IPS-18c (cell line): ENCODE results near the gene TNNT2.

ENCODE experiments used
- H3K4me3 ChIP-seq: 2 replicates; pipeline ENCODE4 v1.7.0; 2013; ENCODE audit warnings: low read depth, mild to moderate bottlenecking, low read length, moderate library complexity; ENCODE audit not compliant: insufficient read depth
- H3K9me3 ChIP-seq: one replicate; pipeline ENCODE4 v1.6.1; 2013; ENCODE audit warnings: mild to moderate bottlenecking, low read length, moderate library complexity; ENCODE audit not compliant: control insufficient read depth, insufficient read depth

Gene TNNT2

GRCh38 chr1:201332616-201333335 is 44.7 kb downstream of the TNNT2 start:
- no peak overlapping the region for H3K4me3 ChIP-seq
- no peaks in the 10 kb centered on the region for H3K9me3 ChIP-seq

- no peaks in the 10 kb centered on the region for H3K9me3 ChIP-seq
These were observed 45.5 kb downstream of the TNNT2 start for GRCh38 chr1:201332021-201332420.

GRCh38 chr1:201331166-201331565 is 46.3 kb downstream of the TNNT2 start:
- no peak overlapping the region for H3K4me3 ChIP-seq
- no peaks in the 10 kb centered on the region for H3K9me3 ChIP-seq

More at GRCh38 chr1:201332021-201332420, 45.5 kb downstream of the TNNT2 start:
- no peak overlapping the region for H3K4me3 ChIP-seq

- no peak overlapping the region for H3K4me3 ChIP-seq
- H3K9me3 ChIP-seq, result no peaks in the 10 kb centered on the region
These were observed 46.9 kb downstream of the TNNT2 start for GRCh38 chr1:201330541-201330940.

- no peak overlapping the region for H3K4me3 ChIP-seq
- no peaks in the 10 kb centered on the region for H3K9me3 ChIP-seq
These were observed 47.7 kb downstream of the TNNT2 start for GRCh38 chr1:201329801-201330200.

- H3K4me3 ChIP-seq, result no peak overlapping the region
- no peaks in the 10 kb centered on the region for H3K9me3 ChIP-seq
These were observed 48.2 kb downstream of the TNNT2 start for GRCh38 chr1:201329286-201329685.

- Histone ChIP-seq H3K9me3 (no peaks in the 10 kb centered on the region), H3K4me3 (no peak overlapping the region)
These were observed 48.9 kb downstream of the TNNT2 start for GRCh38 chr1:201328576-201328975.

- H3K9me3 ChIP-seq, result no peaks in the 10 kb centered on the region
These were observed 49.7 kb downstream of the TNNT2 start for GRCh38 chr1:201327687-201328240.

GRCh38 chr1:201326710-201327109 is 50.8 kb downstream of the TNNT2 start:
- H3K4me3 ChIP-seq, result no peak overlapping the region

More at GRCh38 chr1:201327687-201328240, 49.7 kb downstream of the TNNT2 start:
- no peak overlapping the region for H3K4me3 ChIP-seq

GRCh38 chr1:201325678-201326060 is 51.8 kb downstream of the TNNT2 start:
- H3K4me3 ChIP-seq, result no peak overlapping the region
- H3K9me3 ChIP-seq, result no peaks in the 10 kb centered on the region

More at GRCh38 chr1:201326710-201327109, 50.8 kb downstream of the TNNT2 start:
- no peaks in the 10 kb centered on the region for H3K9me3 ChIP-seq

GRCh38 chr1:201324821-201325677 is 52.4 kb downstream of the TNNT2 start:
- Histone ChIP-seq H3K9me3 (no peaks in the 10 kb centered on the region), H3K4me3 (no peak overlapping the region)

- H3K4me3 ChIP-seq, result no peak overlapping the region
These were observed 53.2 kb downstream of the TNNT2 start for GRCh38 chr1:201324306-201324705.

GRCh38 chr1:201322653-201323510 is 54.6 kb downstream of the TNNT2 start:
- Histone ChIP-seq H3K9me3 (no peaks in the 10 kb centered on the region), H3K4me3 (no peak overlapping the region)

More at GRCh38 chr1:201324306-201324705, 53.2 kb downstream of the TNNT2 start:
- no peaks in the 10 kb centered on the region for H3K9me3 ChIP-seq

- Histone ChIP-seq H3K9me3 (no peaks in the 10 kb centered on the region), H3K4me3 (no peak overlapping the region)
These were observed 55.6 kb downstream of the TNNT2 start for GRCh38 chr1:201321826-201322390.

GRCh38 chr1:201320168-201320788 is 57.2 kb downstream of the TNNT2 start:
- Histone ChIP-seq H3K4me3 (no peak overlapping the region), H3K9me3 (no peaks in the 10 kb centered on the region)

- Histone ChIP-seq H3K4me3 (no peak overlapping the region), H3K9me3 (no peaks in the 10 kb centered on the region)
These were observed 57.8 kb downstream of the TNNT2 start for GRCh38 chr1:201319631-201320030.
